ENCODE measurements around the gene TEC.

DNA sequence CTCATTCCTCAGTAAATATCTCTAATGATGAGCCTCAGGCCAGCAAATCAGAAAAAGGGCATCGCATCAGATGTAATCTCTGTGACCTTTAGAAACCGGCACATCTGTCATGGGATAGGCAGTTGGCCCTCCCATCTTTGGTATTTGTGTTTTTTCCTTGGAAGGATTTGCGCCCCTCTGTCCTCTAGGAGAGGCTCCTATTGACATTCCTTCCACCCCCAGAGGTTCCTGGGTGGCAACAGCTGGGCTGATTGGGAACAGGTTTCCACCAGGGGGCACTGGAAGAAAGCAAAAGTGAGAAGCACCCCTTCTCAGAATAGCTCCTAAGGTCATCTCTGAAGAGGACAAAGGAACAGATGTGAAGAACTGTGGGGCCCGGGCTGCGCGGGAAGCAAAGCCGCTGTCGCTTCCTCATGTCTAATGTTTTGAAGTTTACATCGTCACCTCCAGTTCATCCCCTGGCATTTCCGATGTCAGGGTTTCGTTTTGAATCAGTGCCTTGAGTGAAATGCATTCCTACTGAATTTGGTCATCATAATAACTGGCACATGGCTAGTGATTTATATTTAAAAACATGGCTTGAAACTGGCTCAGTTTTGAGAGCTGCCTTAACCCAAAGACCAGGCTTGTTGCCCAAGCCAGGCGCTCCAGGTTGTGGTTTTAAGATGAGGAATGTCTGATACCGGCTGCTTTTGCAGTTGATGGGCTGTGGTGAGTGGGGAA, 141.8 kb downstream of the TEC start:
- TF ChIP-seq, protein P1, sequence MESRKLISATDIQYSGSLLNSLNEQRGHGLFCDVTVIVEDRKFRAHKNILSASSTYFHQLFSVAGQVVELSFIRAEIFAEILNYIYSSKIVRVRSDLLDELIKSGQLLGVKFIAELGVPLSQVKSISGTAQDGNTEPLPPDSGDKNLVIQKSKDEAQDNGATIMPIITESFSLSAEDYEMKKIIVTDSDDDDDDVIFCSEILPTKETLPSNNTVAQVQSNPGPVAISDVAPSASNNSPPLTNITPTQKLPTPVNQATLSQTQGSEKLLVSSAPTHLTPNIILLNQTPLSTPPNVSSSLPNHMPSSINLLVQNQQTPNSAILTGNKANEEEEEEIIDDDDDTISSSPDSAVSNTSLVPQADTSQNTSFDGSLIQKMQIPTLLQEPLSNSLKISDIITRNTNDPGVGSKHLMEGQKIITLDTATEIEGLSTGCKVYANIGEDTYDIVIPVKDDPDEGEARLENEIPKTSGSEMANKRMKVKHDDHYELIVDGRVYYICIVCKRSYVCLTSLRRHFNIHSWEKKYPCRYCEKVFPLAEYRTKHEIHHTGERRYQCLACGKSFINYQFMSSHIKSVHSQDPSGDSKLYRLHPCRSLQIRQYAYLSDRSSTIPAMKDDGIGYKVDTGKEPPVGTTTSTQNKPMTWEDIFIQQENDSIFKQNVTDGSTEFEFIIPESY (IDR thresholded peaks at IDR 0.05; ENCODE audit: borderline replicate concordance, low read depth): peak; percentile 84
- peak; percentile 98 for TF ChIP-seq JUND (IDR thresholded peaks at IDR 0.05)
- TF ChIP-seq, protein P2, sequence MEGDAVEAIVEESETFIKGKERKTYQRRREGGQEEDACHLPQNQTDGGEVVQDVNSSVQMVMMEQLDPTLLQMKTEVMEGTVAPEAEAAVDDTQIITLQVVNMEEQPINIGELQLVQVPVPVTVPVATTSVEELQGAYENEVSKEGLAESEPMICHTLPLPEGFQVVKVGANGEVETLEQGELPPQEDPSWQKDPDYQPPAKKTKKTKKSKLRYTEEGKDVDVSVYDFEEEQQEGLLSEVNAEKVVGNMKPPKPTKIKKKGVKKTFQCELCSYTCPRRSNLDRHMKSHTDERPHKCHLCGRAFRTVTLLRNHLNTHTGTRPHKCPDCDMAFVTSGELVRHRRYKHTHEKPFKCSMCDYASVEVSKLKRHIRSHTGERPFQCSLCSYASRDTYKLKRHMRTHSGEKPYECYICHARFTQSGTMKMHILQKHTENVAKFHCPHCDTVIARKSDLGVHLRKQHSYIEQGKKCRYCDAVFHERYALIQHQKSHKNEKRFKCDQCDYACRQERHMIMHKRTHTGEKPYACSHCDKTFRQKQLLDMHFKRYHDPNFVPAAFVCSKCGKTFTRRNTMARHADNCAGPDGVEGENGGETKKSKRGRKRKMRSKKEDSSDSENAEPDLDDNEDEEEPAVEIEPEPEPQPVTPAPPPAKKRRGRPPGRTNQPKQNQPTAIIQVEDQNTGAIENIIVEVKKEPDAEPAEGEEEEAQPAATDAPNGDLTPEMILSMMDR (IDR thresholded peaks at IDR 0.05): peak; percentile 79
- TF ChIP-seq, protein P3, sequence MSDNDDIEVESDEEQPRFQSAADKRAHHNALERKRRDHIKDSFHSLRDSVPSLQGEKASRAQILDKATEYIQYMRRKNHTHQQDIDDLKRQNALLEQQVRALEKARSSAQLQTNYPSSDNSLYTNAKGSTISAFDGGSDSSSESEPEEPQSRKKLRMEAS (IDR thresholded peaks at IDR 0.05; ENCODE audit: low read depth): peak; percentile 95
- TF ChIP-seq EP300 (IDR thresholded peaks at IDR 0.05; ENCODE audit: borderline replicate concordance in 1 of 2, low read depth in 1 of 2, low read length in 1 of 2): peak in 1 of 2 experiments; percentile 92; a peak in 1 of 4 replicates
- peak; percentile 75; the same call in 1 of the 2 replicates for TF ChIP-seq YY1 (IDR thresholded peaks at IDR 0.05; ENCODE audit: low read depth)
- TF ChIP-seq, protein P4, sequence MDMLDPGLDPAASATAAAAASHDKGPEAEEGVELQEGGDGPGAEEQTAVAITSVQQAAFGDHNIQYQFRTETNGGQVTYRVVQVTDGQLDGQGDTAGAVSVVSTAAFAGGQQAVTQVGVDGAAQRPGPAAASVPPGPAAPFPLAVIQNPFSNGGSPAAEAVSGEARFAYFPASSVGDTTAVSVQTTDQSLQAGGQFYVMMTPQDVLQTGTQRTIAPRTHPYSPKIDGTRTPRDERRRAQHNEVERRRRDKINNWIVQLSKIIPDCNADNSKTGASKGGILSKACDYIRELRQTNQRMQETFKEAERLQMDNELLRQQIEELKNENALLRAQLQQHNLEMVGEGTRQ (IDR thresholded peaks at IDR 0.05; ENCODE audit: borderline replicate concordance, low read depth, low read length): no peak
- no peak for TF ChIP-seq MXI1 (IDR thresholded peaks at IDR 0.05; ENCODE audit: low read depth, low read length)
- peak; percentile 66; the same call in 1 of the 2 replicates for TF ChIP-seq POLR2AphosphoS5 (IDR thresholded peaks at IDR 0.05; ENCODE audit: low read depth, low read length)
- no peak for TF ChIP-seq EZH2phosphoT487 (IDR thresholded peaks at IDR 0.05; ENCODE audit: borderline replicate concordance, low read depth)
- peak; percentile 41 for TF ChIP-seq SMC3 (IDR thresholded peaks at IDR 0.05; ENCODE audit: low read depth, low read length)
- TF ChIP-seq MEF2A (IDR thresholded peaks at IDR 0.05; ENCODE audit: borderline replicate concordance, low read depth): peak; percentile 84
- peak; percentile 88 for TF ChIP-seq FOSL2 (IDR thresholded peaks at IDR 0.05; ENCODE audit: borderline replicate concordance, low read depth)
- TF ChIP-seq SIN3A (IDR thresholded peaks at IDR 0.05; ENCODE audit: borderline replicate concordance, low read depth, low read length): peak; percentile 91; the same call in 1 of the 2 replicates

Measured in SK-N-SH (cell line).